Neural cell (in vitro differentiated cells): ENCODE results near the gene SPOCK1. TPM values are rescaled to one million over a fixed set of nuclear protein-coding genes. Genes with fewer than 3 reads are reported as not detected.
A peak's percentile ranks its signal among the peaks of the same experiment; 100 is the strongest.
"Not testable (repeated sequence)": the region's sequence is repeated elsewhere in the genome, so short reads cannot be mapped to it uniquely, and the experiment has no call there.

Experiments used
- H2AFZ ChIP-seq: fragments of 200-600, 300-800 bp; sonication (generic), shearing (Covaris generic); 2 replicates; pipeline ENCODE4 v1.6.0; 2014; ENCODE audit warnings: low read depth, mild to moderate bottlenecking, antibody characterized with exemption, low read length, moderate library complexity
- H3F3A ChIP-seq: fragments of 200-600 bp; shearing (Covaris generic); 2 replicates; pipeline ENCODE4 v1.6.1; 2016; ENCODE audit warnings: mild to moderate bottlenecking, moderate library complexity, mixed read lengths, antibody characterized with exemption, low read length; ENCODE audit not compliant: insufficient read depth, poor library complexity, severe bottlenecking
- H3K27ac ChIP-seq: fragments of 200-600, 300-800 bp; sonication (generic), shearing (Covaris generic); 2 replicates; pipeline ENCODE4 v1.5.1; 2014; ENCODE audit warnings: mild to moderate bottlenecking, low read length, moderate library complexity
- H3K27me3 ChIP-seq: fragments of 300-800, 200-600 bp; sonication (generic), shearing (Covaris generic); 2 replicates; pipeline ENCODE4 v1.6.0; 2014; ENCODE audit warnings: mild to moderate bottlenecking, low read depth, low read length, moderate library complexity; ENCODE audit not compliant: insufficient read depth
- H3K36me3 ChIP-seq: fragments of 300-800, 200-600 bp; sonication (generic), shearing (Covaris generic); 2 replicates; pipeline ENCODE4 v1.5.1; 2014; ENCODE audit warnings: mild to moderate bottlenecking, antibody characterized with exemption, low read length, moderate library complexity; ENCODE audit not compliant: insufficient read depth
- H3K4me2 ChIP-seq: fragments of 300-800, 200-600 bp; sonication (generic), shearing (Covaris generic); 2 replicates; pipeline ENCODE4 v1.6.0; 2014; ENCODE audit warnings: mild to moderate bottlenecking, low read length
- H3K4me3 ChIP-seq: fragments of 300-800, 200-600 bp; sonication (generic), shearing (Covaris generic); 2 replicates; pipeline ENCODE4 v1.5.1; 2014; ENCODE audit warnings: mild to moderate bottlenecking, low read length, moderate library complexity
- H3K79me2 ChIP-seq: fragments of 200-600 bp; shearing (Covaris generic); replicated peaks from 2 replicates; pipeline ENCODE4 v1.6.0; 2014; ENCODE audit warnings: mild to moderate bottlenecking, low read length, moderate library complexity; ENCODE audit not compliant: insufficient read depth
- H3K9ac ChIP-seq: fragments of 300-800, 200-600 bp; sonication (generic), shearing (Covaris generic); 2 replicates; pipeline ENCODE4 v1.6.1; 2016; ENCODE audit warnings: mild to moderate bottlenecking, low read length, mixed read lengths
- H3K9me2 ChIP-seq: fragments of 200-600 bp; shearing (Covaris generic); 2 replicates; pipeline ENCODE4 v1.6.1; 2016; ENCODE audit warnings: mild to moderate bottlenecking, low read length, mixed read lengths; ENCODE audit not compliant: insufficient read depth
- H3K9me3 ChIP-seq: fragments of 200-600, 300-800 bp; sonication (generic), shearing (Covaris generic); 2 replicates; pipeline ENCODE4 v1.6.1; 2016; ENCODE audit warnings: mild to moderate bottlenecking, mixed run types, low read length, moderate library complexity, mixed read lengths
- H4K20me1 ChIP-seq: fragments of 200-600 bp; shearing (Covaris generic); 2 replicates; pipeline ENCODE4 v1.6.1; 2016; ENCODE audit warnings: mild to moderate bottlenecking, mixed run types; ENCODE audit not compliant: insufficient read depth
- EP300 ChIP-seq: fragments of 450-650 bp; conservative IDR thresholded peaks from 2 replicates; pipeline ENCODE4 v1.6.1; 2014; ENCODE audit warnings: antibody characterized with exemption, mild to moderate bottlenecking, moderate library complexity; ENCODE audit not compliant: poor library complexity, severe bottlenecking
- EZH2 ChIP-seq: fragments of 200-600, 300-800 bp; shearing (Covaris generic), sonication (generic); IDR thresholded peaks from 2 replicates; pipeline ENCODE4 v1.6.1; 2014; ENCODE audit warnings: antibody characterized with exemption, low read length, borderline replicate concordance, mild to moderate bottlenecking; ENCODE audit not compliant: insufficient read depth, poor library complexity, severe bottlenecking
- MXI1 ChIP-seq: fragments of 450-650 bp; conservative IDR thresholded peaks from 2 replicates; pipeline ENCODE4 v1.6.1; 2014; ENCODE audit warnings: antibody characterized with exemption, mild to moderate bottlenecking; ENCODE audit not compliant: poor library complexity, severe bottlenecking
- POLR2AphosphoS5 ChIP-seq: IDR thresholded peaks from 2 replicates; pipeline ENCODE4 v1.6.1; 2012
- RAD21 ChIP-seq: fragments of 450-650 bp; conservative IDR thresholded peaks from 2 replicates; pipeline ENCODE4 v1.6.1; 2014; ENCODE audit warnings: antibody characterized with exemption, mild to moderate bottlenecking, moderate library complexity
- SMC3 ChIP-seq: fragments of 450-650 bp; conservative IDR thresholded peaks from 2 replicates; pipeline ENCODE4 v1.6.1; 2014; ENCODE audit warnings: antibody characterized with exemption, mild to moderate bottlenecking, moderate library complexity; ENCODE audit not compliant: poor library complexity
- TAF1 ChIP-seq: IDR thresholded peaks from 2 replicates; pipeline ENCODE4 v1.6.1; 2012; ENCODE audit warnings: low read depth
- polyA minus RNA-seq: library from RNA; depleted of rRNA, polyadenylated mRNA; stranded (reverse); fragments of >200 nt; gene quantifications from 2 replicates; pipeline ENCODE4 v1.2.3, GENCODE V29; 2014
- polyA plus RNA-seq: library from polyadenylated mRNA; depleted of rRNA; stranded (reverse); fragments of >200 nt; gene quantifications from 2 replicates; pipeline ENCODE4 v1.2.3, GENCODE V29; 2014
- TF ChIP-seq, protein P1 (sequence below): IDR thresholded peaks from 2 replicates; pipeline ENCODE4 v1.6.1; 2012; ENCODE audit warnings: borderline replicate concordance
- TF ChIP-seq, protein P2 (sequence below): fragments of 450-650 bp; IDR thresholded peaks from 2 replicates; pipeline ENCODE4 v1.5.1; 2014; ENCODE audit warnings: antibody characterized with exemption, mild to moderate bottlenecking, moderate library complexity; ENCODE audit not compliant: poor library complexity, severe bottlenecking

SPOCK1 gene
- polyA plus RNA-seq (30.9 and 33.6 TPM in 2 replicates), polyA minus RNA-seq (60.6 and 106 TPM in 2 replicates)

DNA sequence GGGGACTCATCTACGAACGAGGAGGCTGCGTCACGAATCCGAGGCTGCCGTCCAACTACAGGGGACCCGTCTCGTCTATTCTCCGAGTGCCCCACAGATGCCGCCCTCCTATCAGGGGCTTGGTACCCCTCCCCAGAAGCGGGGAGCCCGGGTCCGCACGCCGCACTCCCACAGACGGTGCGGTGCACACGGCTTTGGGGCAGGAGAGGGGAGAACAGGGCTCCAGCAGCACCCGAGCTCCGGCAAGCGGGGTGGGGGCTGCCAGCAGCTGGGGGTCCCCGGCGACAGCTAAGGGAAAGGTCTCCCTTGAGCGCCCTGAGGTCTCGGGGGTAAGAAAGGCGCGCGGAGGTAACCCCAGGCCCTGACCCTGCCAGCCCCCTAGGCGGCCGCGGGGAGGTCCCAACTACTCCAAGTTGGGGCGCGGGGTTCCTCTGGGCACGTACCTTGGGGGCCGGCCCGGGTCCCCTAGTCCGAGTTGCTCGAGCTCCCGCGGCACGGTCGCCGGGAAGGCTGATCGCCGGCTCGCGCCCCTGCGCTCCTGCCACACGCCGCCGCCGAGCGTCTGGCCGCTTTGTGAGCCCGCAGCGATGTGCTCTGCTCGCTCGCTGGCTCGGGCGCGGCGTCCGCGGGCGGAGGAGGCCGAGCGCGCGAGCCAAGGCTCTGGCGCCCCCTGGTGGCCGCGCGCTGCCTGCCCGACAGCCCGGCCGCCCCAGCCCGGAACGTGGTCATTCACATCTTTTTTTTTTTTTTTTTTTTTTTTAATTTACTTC is at the start of gene SPOCK1:
Gene SPOCK1, minus strand, starts transcription at position 591 of the 770 bp plus-strand sequence.
- TF ChIP-seq TAF1 = peak; percentile 28
- no peak for TF ChIP-seq EZH2
- peak; percentile 96 for TF ChIP-seq SMC3
- TF ChIP-seq RAD21 = peak; percentile 95
- peak; percentile 45 for TF ChIP-seq MXI1
- TF ChIP-seq EP300 = no peak
- peak; percentile 61 for TF ChIP-seq POLR2AphosphoS5
- TF ChIP-seq, protein P1, sequence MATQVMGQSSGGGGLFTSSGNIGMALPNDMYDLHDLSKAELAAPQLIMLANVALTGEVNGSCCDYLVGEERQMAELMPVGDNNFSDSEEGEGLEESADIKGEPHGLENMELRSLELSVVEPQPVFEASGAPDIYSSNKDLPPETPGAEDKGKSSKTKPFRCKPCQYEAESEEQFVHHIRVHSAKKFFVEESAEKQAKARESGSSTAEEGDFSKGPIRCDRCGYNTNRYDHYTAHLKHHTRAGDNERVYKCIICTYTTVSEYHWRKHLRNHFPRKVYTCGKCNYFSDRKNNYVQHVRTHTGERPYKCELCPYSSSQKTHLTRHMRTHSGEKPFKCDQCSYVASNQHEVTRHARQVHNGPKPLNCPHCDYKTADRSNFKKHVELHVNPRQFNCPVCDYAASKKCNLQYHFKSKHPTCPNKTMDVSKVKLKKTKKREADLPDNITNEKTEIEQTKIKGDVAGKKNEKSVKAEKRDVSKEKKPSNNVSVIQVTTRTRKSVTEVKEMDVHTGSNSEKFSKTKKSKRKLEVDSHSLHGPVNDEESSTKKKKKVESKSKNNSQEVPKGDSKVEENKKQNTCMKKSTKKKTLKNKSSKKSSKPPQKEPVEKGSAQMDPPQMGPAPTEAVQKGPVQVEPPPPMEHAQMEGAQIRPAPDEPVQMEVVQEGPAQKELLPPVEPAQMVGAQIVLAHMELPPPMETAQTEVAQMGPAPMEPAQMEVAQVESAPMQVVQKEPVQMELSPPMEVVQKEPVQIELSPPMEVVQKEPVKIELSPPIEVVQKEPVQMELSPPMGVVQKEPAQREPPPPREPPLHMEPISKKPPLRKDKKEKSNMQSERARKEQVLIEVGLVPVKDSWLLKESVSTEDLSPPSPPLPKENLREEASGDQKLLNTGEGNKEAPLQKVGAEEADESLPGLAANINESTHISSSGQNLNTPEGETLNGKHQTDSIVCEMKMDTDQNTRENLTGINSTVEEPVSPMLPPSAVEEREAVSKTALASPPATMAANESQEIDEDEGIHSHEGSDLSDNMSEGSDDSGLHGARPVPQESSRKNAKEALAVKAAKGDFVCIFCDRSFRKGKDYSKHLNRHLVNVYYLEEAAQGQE = peak; percentile 30
- TF ChIP-seq, protein P2, sequence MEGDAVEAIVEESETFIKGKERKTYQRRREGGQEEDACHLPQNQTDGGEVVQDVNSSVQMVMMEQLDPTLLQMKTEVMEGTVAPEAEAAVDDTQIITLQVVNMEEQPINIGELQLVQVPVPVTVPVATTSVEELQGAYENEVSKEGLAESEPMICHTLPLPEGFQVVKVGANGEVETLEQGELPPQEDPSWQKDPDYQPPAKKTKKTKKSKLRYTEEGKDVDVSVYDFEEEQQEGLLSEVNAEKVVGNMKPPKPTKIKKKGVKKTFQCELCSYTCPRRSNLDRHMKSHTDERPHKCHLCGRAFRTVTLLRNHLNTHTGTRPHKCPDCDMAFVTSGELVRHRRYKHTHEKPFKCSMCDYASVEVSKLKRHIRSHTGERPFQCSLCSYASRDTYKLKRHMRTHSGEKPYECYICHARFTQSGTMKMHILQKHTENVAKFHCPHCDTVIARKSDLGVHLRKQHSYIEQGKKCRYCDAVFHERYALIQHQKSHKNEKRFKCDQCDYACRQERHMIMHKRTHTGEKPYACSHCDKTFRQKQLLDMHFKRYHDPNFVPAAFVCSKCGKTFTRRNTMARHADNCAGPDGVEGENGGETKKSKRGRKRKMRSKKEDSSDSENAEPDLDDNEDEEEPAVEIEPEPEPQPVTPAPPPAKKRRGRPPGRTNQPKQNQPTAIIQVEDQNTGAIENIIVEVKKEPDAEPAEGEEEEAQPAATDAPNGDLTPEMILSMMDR = peak; percentile 83
- Histone ChIP-seq H3K9ac (peak within 1 kb of the TSS; percentile 70), H3K27me3 (peaks cover 7% of the 10 kb centered on the region), H3K9me3 (no peaks in the 10 kb centered on the region), H3K4me3 (peak within 1 kb of the TSS; percentile 91), H3K36me3 (no peaks in the 10 kb centered on the region), H3F3A (no peaks in the 10 kb centered on the region), H3K79me2 (peaks cover 28% of the 10 kb centered on the region), H2AFZ (peak within 1 kb of the TSS; percentile 56), H3K4me2 (peak within 1 kb of the TSS; percentile 59), H3K9me2 (no peaks in the 10 kb centered on the region), H3K27ac (no peak within 1 kb of the TSS), H4K20me1 (no peaks in the 10 kb centered on the region)

DNA sequence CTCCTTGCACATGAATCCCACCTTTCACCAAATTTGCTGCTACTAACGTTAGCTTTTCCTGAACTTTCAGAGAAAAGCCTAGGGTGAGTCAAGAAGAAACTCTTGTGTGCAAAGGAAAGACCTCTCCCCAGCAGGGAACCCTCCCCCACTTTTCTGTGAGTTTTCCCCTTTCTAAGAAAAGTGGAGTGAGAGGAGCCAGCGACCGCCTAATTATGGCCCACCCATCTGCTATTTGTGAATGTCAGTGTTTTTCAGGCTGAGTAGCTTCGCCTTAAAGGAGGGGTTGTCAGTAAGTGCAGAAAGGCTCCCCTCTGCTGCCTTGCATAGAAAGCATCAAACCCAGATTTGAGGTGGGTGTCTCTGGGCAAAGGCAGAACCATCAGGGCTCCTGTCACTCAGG is 46.8 kb upstream of the SPOCK1 start:
- H3K27me3 ChIP-seq = no peaks in the 10 kb centered on the region
- H2AFZ ChIP-seq = no peak overlapping the region
- H3K9ac ChIP-seq = no peak overlapping the region
- no peaks in the 10 kb centered on the region for H3F3A ChIP-seq
- TF ChIP-seq, protein P2 = no peak
- no peak for TF ChIP-seq RAD21
- TF ChIP-seq TAF1 = no peak
- TF ChIP-seq EP300 = no peak
- TF ChIP-seq EZH2 = no peak
- no peak for TF ChIP-seq SMC3
- TF ChIP-seq POLR2AphosphoS5 = no peak
- no peak for TF ChIP-seq MXI1
- TF ChIP-seq, protein P1 = no peak
- no peak overlapping the region for H3K4me2 ChIP-seq
- no peak overlapping the region for H3K4me3 ChIP-seq
- H3K9me2 ChIP-seq = no peaks in the 10 kb centered on the region
- H3K9me3 ChIP-seq = no peaks in the 10 kb centered on the region
- no peaks in the 10 kb centered on the region for H3K36me3 ChIP-seq
- H4K20me1 ChIP-seq = no peaks in the 10 kb centered on the region
- H3K27ac ChIP-seq = no peak overlapping the region
- no peaks in the 10 kb centered on the region for H3K79me2 ChIP-seq

DNA sequence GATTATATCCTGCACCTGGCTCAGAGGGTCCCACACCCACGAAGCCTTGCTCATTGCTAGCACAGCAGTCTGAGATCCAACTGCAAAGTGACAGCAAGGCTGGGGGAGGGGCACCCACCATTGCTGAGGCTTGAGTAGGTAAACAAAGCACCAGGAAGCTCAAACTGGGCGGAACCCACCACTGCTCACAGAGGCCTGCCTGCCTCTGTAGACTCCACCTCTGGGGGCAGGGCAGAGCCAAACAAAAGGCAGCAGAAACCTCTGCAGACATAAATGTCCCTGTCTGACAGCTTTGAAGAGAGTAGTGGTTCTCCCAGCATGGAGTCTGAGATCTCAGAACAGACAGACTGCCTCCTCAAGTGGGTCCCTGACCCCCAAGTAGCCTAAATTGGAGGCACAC is 36.3 kb upstream of the SPOCK1 start:
- H3F3A ChIP-seq, H2AFZ ChIP-seq, H3K27ac ChIP-seq, H3K36me3 ChIP-seq, H3K27me3 ChIP-seq, H4K20me1 ChIP-seq, H3K4me2 ChIP-seq, H3K4me3 ChIP-seq, H3K9me3 ChIP-seq, H3K79me2 ChIP-seq, H3K9me2 ChIP-seq, H3K9ac ChIP-seq: not testable (repeated sequence)
